ENCODE results near the gene RAB2B.

GRCh38 chr14:21523203-21523602 lies 46.4 kb upstream of the RAB2B start:
- TF ChIP-seq CTCF (IDR thresholded peaks at IDR 0.05; ENCODE audit: low read depth, low read length, poor library complexity, severe bottlenecking): no peak
- TF ChIP-seq EZH2phosphoT487 (IDR thresholded peaks at IDR 0.05; ENCODE audit: borderline replicate concordance, low read length): no peak
